ENCODE results near the gene MYL4. TPM values are rescaled to one million over a fixed set of nuclear protein-coding genes. Genes with fewer than 3 reads are reported as not detected.
"Not testable (repeated sequence)": the region's sequence is repeated elsewhere in the genome, so short reads cannot be mapped to it uniquely, and the experiment has no call there.

Gene MYL4
- total RNA-seq, 1 experiment from 2014 or later, result not detected

DNA sequence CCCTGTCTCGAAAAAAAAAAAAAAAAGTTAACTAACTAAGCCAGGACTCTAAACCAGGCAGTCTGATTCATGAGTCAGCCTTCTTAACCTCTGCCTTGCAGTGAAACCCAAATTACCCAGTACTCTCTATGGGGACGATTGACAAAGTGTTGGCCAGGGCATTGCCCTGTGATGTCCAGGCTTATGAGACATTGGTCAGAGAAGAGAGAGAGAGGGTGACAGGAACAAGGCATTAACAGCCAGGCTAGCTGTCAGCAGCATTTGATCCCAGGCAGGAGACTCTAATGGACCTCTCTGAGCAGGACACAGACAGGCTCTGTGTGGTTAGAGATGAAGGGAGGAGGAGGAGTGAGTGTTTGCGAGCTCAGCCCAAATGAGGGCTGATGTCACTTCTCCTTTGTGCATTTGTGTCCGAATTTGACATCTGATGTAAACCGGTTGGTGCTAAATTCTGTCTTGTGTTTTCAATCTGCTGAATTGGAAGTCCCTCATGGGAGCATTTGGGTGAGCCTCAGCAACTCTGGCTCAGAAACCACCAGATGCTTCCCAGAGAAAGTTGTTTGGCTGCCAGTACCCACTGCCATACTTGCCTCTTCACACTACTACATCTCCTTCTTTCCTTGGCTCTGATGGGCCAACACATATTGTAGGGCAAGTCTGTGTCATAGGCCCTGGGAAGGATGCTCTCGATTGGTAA lies 4.3 kb upstream of the MYL4 start:
- Histone ChIP-seq H3K4me3 (ENCODE audit: insufficient read depth, low read depth, low read length) (no peak overlapping the region), H3K36me3 (replicated peaks; ENCODE audit: control insufficient read depth, insufficient read depth, low read length) (no peaks in the 10 kb centered on the region), H3K27me3 (ENCODE audit: control insufficient read depth, insufficient read depth, low read length) (no peaks in the 10 kb centered on the region)
- DNase-seq, result no peak

DNA sequence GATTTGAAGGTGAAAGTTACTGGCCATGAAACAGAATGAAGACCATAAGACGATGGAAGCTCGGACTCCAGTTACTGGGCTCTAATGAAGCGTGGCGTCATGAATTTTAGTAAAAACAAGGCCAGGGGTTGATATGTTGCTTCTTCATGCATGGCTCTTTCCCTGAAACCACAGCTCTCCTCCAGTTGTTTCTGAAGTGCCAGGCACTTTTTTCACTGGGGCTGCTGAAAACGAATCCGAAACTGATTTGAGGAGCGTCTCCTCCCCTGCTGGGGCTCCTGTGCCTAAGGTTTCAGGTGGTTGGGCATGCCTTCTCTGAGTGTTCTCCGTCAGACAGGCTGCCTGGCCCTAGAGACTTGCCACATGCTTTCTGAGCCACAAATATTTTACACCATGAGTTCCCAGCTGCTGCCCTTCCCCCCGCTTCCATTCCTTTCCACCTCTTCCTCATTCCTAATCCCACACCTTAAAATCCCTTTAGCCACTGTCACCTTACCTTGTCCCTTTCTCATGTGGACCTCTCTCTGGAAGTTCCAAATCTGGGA lies 3.7 kb upstream of the MYL4 start:
- peak; percentile 42 for DNase-seq
- Histone ChIP-seq H3K27me3 (ENCODE audit: control insufficient read depth, insufficient read depth, low read length) (no peaks in the 10 kb centered on the region), H3K36me3 (replicated peaks; ENCODE audit: control insufficient read depth, insufficient read depth, low read length) (no peaks in the 10 kb centered on the region), H3K4me3 (ENCODE audit: insufficient read depth, low read depth, low read length) (no peak overlapping the region)

DNA sequence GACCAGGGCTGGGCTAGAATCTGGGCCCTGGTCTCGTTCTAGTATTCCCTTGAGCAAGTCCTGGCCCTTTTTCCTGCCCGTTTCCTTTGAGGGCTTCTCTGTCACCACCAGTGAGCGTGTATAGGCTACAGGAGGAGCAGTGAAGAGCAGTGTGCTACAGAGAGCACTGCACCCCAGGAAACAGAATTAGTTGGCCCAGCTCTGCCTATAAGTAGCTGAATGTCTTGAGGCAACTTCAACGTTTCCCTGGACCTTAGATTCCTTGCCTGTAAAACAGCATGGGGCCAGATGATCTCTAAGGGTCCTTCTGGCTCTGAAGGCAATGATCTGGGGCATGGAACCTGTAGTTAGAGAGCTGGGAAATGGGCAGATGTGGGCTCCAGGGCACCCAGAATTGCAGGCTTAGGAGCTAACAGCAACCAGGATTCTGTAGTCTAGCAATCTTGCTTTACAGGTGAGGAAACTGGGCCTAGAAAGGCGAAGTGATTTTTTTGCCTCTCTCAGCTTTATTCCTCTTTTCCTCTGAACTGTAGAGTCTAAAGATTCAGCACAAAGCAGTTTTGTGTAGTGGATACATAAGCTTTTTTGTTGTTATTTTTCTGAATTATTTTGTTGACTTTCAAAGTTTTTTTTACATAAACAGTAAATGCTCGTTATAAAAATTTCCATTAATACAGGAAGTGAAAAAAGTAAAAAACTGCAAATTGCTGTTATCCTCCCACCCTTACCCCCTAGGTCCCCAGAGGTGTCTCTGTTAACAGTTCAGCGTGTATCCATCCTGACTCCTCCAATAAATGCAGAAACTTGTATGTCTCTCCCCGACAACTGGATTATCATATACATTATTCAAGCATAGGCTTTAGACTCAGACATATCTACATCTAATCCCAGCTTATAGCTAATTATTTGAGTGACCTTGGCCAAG lies 1.7 kb upstream of the MYL4 start:
- Histone ChIP-seq H3K36me3 (replicated peaks; ENCODE audit: control insufficient read depth, insufficient read depth, low read length) (no peaks in the 10 kb centered on the region), H3K4me3 (ENCODE audit: insufficient read depth, low read depth, low read length) (no peak overlapping the region), H3K27me3 (ENCODE audit: control insufficient read depth, insufficient read depth, low read length) (no peaks in the 10 kb centered on the region)
- no peak for DNase-seq

DNA sequence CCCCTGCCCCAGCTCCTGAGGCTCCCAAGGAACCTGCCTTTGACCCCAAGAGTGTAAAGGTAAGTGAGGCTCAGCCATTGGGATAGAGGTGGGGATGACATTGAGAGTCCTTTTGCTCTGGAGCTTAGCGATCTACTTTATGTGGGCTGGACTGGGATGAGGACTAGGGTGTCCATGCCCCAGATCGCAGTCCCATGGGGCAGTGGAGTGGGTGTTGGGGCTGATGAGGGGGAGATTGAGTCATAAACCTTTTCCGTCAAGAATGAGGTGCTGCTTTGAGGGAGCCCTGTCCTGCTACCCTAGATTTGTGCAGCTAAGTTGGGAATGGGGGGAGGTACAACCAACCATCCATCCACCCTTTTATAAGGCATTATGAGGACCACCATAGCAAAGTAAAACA lies 351 bp downstream of the MYL4 start:
- no peaks in the 10 kb centered on the region for H3K27me3 ChIP-seq (ENCODE audit: control insufficient read depth, insufficient read depth, low read length)

GRCh38 chr17:47210105-47210504 lies 957 bp downstream of the MYL4 start:
- DNase-seq, result no peak
- Histone ChIP-seq H3K27me3 (ENCODE audit: control insufficient read depth, insufficient read depth, low read length) (no peaks in the 10 kb centered on the region), H3K4me3 (ENCODE audit: insufficient read depth, low read depth, low read length) (no peak overlapping the region), H3K36me3 (replicated peaks; ENCODE audit: control insufficient read depth, insufficient read depth, low read length) (no peaks in the 10 kb centered on the region)

More for the DNA sequence above, 351 bp downstream of the MYL4 start:
- Histone ChIP-seq H3K36me3 (replicated peaks; ENCODE audit: control insufficient read depth, insufficient read depth, low read length) (no peaks in the 10 kb centered on the region), H3K4me3 (ENCODE audit: insufficient read depth, low read depth, low read length) (no peak overlapping the region)
- DNase-seq, result no peak

DNA sequence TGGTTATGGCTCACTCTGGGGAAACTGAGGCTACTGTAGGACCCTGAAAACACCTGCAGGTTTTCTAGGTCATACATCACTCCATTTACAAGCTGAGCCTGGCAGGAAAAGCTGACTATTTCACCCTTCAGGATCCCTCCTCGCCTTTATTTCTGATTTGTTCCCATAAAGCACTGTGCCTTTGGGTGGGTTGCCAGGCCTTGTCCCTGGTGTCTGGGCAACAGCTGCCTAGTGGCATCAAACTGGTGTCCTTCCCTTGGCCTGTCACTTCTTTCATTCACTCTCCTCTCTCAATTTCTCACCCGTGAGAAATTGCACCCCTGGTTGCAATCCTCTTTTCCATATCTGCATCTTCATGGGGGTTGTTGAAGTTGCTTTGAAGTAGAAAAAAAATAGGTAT lies 1.6 kb downstream of the MYL4 start:
- Histone ChIP-seq H3K4me3 (ENCODE audit: insufficient read depth, low read depth, low read length) (no peak overlapping the region), H3K27me3 (ENCODE audit: control insufficient read depth, insufficient read depth, low read length) (no peaks in the 10 kb centered on the region)
- DNase-seq, result no peak

GRCh38 chr17:47212458-47212857 lies 3.3 kb downstream of the MYL4 start:
- Histone ChIP-seq H3K36me3 (replicated peaks; ENCODE audit: control insufficient read depth, insufficient read depth, low read length) (no peaks in the 10 kb centered on the region), H3K4me3 (ENCODE audit: insufficient read depth, low read depth, low read length) (no peak overlapping the region), H3K27me3 (ENCODE audit: control insufficient read depth, insufficient read depth, low read length) (no peaks in the 10 kb centered on the region)
- DNase-seq, result no peak

More for the DNA sequence above, 1.6 kb downstream of the MYL4 start:
- H3K36me3 ChIP-seq (replicated peaks; ENCODE audit: control insufficient read depth, insufficient read depth, low read length), result no peaks in the 10 kb centered on the region

DNA sequence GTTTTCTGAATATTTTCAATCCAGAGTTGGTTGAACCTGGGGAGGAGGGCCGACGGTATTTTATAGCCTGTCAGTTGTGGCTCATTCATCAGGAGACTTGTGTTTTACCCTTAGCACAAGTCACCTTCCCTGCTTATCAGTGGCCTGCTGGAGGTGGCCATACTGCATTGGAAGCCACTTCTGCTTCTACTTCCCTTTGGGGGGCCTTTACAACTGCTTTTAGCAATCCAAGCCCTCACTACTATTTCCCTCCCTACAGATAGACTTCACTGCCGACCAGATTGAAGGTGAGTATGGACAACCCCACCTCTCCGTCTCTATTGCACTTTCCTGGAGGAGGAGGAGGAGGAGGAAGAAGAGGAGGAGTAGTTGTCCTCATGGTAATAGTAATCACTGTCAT lies 4.4 kb downstream of the MYL4 start:
- Histone ChIP-seq H3K27me3 (ENCODE audit: control insufficient read depth, insufficient read depth, low read length) (no peaks in the 10 kb centered on the region), H3K36me3 (replicated peaks; ENCODE audit: control insufficient read depth, insufficient read depth, low read length) (no peaks in the 10 kb centered on the region), H3K4me3 (ENCODE audit: insufficient read depth, low read depth, low read length) (no peak overlapping the region)
- DNase-seq, result no peak

DNA sequence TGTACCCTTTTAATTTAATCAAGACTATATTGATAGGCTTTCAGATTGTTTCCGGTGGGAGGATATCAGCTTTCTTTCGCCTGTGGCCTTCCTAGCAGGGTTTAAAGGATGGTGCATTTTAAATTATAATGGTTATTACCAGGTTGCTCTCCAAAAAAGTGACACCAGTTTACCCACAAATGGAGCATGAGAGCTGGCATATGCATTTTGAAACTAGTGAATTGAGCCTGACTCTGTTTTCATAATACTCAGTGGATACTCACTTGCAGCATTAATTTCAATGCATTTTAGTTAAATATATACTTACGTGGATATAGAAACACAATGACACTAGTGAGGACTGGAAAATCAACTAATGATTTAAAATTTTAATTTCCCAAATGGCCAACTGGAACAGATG lies 5.8 kb downstream of the MYL4 start:
- Histone ChIP-seq H3K36me3 (replicated peaks; ENCODE audit: control insufficient read depth, insufficient read depth, low read length) (no peaks in the 10 kb centered on the region), H3K4me3 (ENCODE audit: insufficient read depth, low read depth, low read length) (no peak overlapping the region), H3K27me3 (ENCODE audit: control insufficient read depth, insufficient read depth, low read length) (peaks cover under 1% of the 10 kb centered on the region)
- no peak for DNase-seq

DNA sequence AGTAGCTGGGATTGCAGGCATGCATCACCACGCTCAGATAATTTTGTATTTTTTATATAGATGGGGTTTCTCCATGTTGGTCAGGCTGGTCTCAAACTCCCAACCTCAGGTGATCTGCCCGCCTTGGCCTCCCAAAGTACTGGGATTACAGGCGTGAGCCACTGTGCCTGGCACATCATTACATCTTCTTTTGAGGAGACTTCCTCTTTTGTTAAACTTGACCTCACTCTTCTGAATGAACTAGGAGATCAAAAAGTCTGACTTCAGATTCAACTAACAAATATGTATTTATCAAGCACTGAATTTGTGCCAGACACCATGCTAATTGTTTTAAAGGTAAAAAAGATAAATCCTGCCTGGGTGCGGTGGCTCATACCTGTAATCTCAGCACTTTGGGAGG lies 7.7 kb downstream of the MYL4 start:
- DNase-seq; H3K27me3 ChIP-seq (ENCODE audit: control insufficient read depth, insufficient read depth, low read length); H3K4me3 ChIP-seq (ENCODE audit: insufficient read depth, low read depth, low read length); H3K36me3 ChIP-seq (replicated peaks; ENCODE audit: control insufficient read depth, insufficient read depth, low read length): not testable (repeated sequence)

GRCh38 chr17:47217279-47217678 lies 8.1 kb downstream of the MYL4 start:
- DNase-seq; H3K36me3 ChIP-seq (replicated peaks; ENCODE audit: control insufficient read depth, insufficient read depth, low read length); H3K4me3 ChIP-seq (ENCODE audit: insufficient read depth, low read depth, low read length); H3K27me3 ChIP-seq (ENCODE audit: control insufficient read depth, insufficient read depth, low read length): not testable (repeated sequence)

DNA sequence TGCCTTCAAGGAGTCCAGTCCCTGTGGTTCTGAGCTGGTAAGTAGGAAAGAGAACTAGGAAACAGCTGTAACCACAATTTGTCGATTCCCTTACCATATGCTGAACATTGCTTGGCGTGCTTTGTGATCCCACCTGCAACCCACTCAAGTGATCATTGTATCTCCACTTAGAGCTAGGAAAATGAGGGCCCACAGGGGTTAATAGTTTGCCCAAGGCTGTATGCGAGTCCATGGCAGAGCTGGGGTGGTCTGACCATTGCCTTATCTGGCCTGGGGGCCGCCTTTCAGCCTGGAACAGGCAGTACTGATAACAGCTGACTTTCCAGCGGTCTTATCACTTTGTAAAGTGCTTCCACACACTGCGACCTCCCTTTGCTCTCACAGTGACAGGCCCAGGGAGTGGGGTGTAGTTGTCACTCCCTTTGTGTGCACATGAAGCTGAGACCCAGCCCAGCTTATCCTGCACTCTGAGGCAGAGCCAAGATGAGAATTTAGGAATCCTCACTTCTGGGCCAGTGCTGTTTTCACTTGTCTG lies 9.8 kb downstream of the MYL4 start:
- no peak for DNase-seq
- no peak overlapping the region for H3K4me3 ChIP-seq (ENCODE audit: insufficient read depth, low read depth, low read length)
- peaks cover 2% of the 10 kb centered on the region for H3K27me3 ChIP-seq (ENCODE audit: control insufficient read depth, insufficient read depth, low read length)
- H3K36me3 ChIP-seq (replicated peaks; ENCODE audit: control insufficient read depth, insufficient read depth, low read length), result no peaks in the 10 kb centered on the region

- H3K36me3 ChIP-seq (replicated peaks; ENCODE audit: control insufficient read depth, insufficient read depth, low read length), result no peaks in the 10 kb centered on the region
- H3K4me3 ChIP-seq (ENCODE audit: insufficient read depth, low read depth, low read length), result no peak overlapping the region
- H3K27me3 ChIP-seq (ENCODE audit: control insufficient read depth, insufficient read depth, low read length), result peaks cover 2% of the 10 kb centered on the region
- DNase-seq, result no peak
These were observed 10.7 kb downstream of the MYL4 start for GRCh38 chr17:47219621-47220475.

- H3K27me3 ChIP-seq (ENCODE audit: control insufficient read depth, insufficient read depth, low read length), result peaks cover 2% of the 10 kb centered on the region
- H3K4me3 ChIP-seq (ENCODE audit: insufficient read depth, low read depth, low read length), result no peak overlapping the region
- peak; percentile 39 for DNase-seq
- no peaks in the 10 kb centered on the region for H3K36me3 ChIP-seq (replicated peaks; ENCODE audit: control insufficient read depth, insufficient read depth, low read length)
These were observed 11.4 kb downstream of the MYL4 start for GRCh38 chr17:47220531-47220999.
